Calu3 (cell line): ENCODE data around the gene CA14. TPM values are rescaled to one million over a fixed set of nuclear protein-coding genes. Genes with fewer than 3 reads are reported as not detected.
"Not testable (repeated sequence)": the region's sequence is repeated elsewhere in the genome, so short reads cannot be mapped to it uniquely, and the experiment has no call there.

ENCODE experiments used
- BruUV-seq: library from RNA; stranded (reverse); fragments of 400-500 nt; replicated peaks from 2 replicates; lab custom pipeline; 2021; lab: Mats Ljungman, UMichigan
- CTCF ChIA-PET: fragments of 300-600 bp; sonication (Branson Sonifier 250); formaldehyde crosslinking; loops from one replicate; lab custom pipeline; 2022; ENCODE audit warnings: antibody characterized with exemption; lab: Charles Lee
- DNase-seq: peaks from one replicate; pipeline ENCODE4 v3.0.0; 2022
- H3K27ac Mint-ChIP-seq: one replicate; pipeline ENCODE4 v1.8.0; 2022; ENCODE audit warnings: mixed read lengths; ENCODE audit not compliant: unreplicated experiment
- H3K27me3 Mint-ChIP-seq: one replicate; pipeline ENCODE4 v1.8.0; 2022; ENCODE audit warnings: mixed read lengths; ENCODE audit not compliant: unreplicated experiment
- H3K36me3 Mint-ChIP-seq: one replicate; pipeline ENCODE4 v1.8.0; 2022; ENCODE audit warnings: mild to moderate bottlenecking, moderate library complexity, mixed read lengths; ENCODE audit not compliant: insufficient read depth, unreplicated experiment
- H3K4me1 Mint-ChIP-seq: one replicate; pipeline ENCODE4 v1.8.0; 2022; ENCODE audit warnings: mild to moderate bottlenecking, low read depth, mixed read lengths; ENCODE audit not compliant: unreplicated experiment
- H3K4me3 Mint-ChIP-seq: one replicate; pipeline ENCODE4 v1.8.0; 2022; ENCODE audit warnings: mild to moderate bottlenecking, low read depth, moderate library complexity, mixed read lengths; ENCODE audit not compliant: unreplicated experiment
- H3K9me3 Mint-ChIP-seq: one replicate; pipeline ENCODE4 v1.8.0; 2022; ENCODE audit warnings: low read depth, mixed read lengths; ENCODE audit not compliant: unreplicated experiment
- CTCF ChIP-seq: fragments of 200-600 bp; IDR thresholded peaks from one replicate; pipeline ENCODE4 v1.8.0; 2022; ENCODE audit warnings: antibody characterized with exemption; ENCODE audit not compliant: unreplicated experiment
- intact Hi-C: fragments of 100-400 bp; cut with micrococcal nuclease; formaldehyde crosslinking; loops from one replicate; pipeline ENCODE4 v1.10.0; 2022; ENCODE audit not compliant: unreplicated experiment
- total RNA-seq: library from RNA; stranded (reverse); gene quantifications from 2 replicates; pipeline ENCODE4 v1.2.3, GENCODE V29; 2022

Gene CA14
- total RNA-seq, 1 experiment from 2014 or later = 1.0 TPM

- intact Hi-C loops = no loop called here
- no peaks in the 10 kb centered on the region for H3K9me3 Mint-ChIP-seq
- no peak for TF ChIP-seq CTCF
- H3K27me3 Mint-ChIP-seq = no peaks in the 10 kb centered on the region
- H3K27ac Mint-ChIP-seq = no peak overlapping the region
- no peak overlapping the region for H3K4me3 Mint-ChIP-seq
- BruUV-seq = no TSS peak
- no peak for DNase-seq
- H3K36me3 Mint-ChIP-seq = peaks cover 63% of the 10 kb centered on the region
- CTCF ChIA-PET = interaction anchor here (0.6 kb wide), 1 partner anchor 8 kb away, joined by 3 read pairs; no protein-coding TSS in a partner anchor
- peaks cover 19% of the 10 kb centered on the region for H3K4me1 Mint-ChIP-seq
These were observed 37.9 kb downstream of the CA14 start for GRCh38 chr1:150295476-150295875.

GRCh38 chr1:150299716-150300115 is 42.1 kb downstream of the CA14 start:
- no TSS peak for BruUV-seq
- H3K9me3 Mint-ChIP-seq = no peaks in the 10 kb centered on the region
- peaks cover 9% of the 10 kb centered on the region for H3K4me1 Mint-ChIP-seq
- H3K27ac Mint-ChIP-seq = no peak overlapping the region
- no peak for DNase-seq
- no peak for TF ChIP-seq CTCF
- intact Hi-C loops = no loop called here
- H3K4me3 Mint-ChIP-seq = no peak overlapping the region
- H3K36me3 Mint-ChIP-seq = peaks cover 58% of the 10 kb centered on the region
- no peaks in the 10 kb centered on the region for H3K27me3 Mint-ChIP-seq
- CTCF ChIA-PET = interaction anchor here (0.7 kb wide), 1 partner anchor 761 kb away, joined by 4 read pairs; the partner anchor contains the start of gene MLLT11

GRCh38 chr1:150302338-150302737 is 44.8 kb downstream of the CA14 start:
- no peaks in the 10 kb centered on the region for H3K9me3 Mint-ChIP-seq
- H3K27me3 Mint-ChIP-seq = no peaks in the 10 kb centered on the region
- no TSS peak for BruUV-seq
- H3K4me1 Mint-ChIP-seq = no peaks in the 10 kb centered on the region
- CTCF ChIA-PET = no interaction called here
- no peak overlapping the region for H3K4me3 Mint-ChIP-seq
- intact Hi-C loops = no loop called here
- no peak for TF ChIP-seq CTCF
- DNase-seq = no peak
- H3K27ac Mint-ChIP-seq = no peak overlapping the region
- peaks cover 51% of the 10 kb centered on the region for H3K36me3 Mint-ChIP-seq

DNA sequence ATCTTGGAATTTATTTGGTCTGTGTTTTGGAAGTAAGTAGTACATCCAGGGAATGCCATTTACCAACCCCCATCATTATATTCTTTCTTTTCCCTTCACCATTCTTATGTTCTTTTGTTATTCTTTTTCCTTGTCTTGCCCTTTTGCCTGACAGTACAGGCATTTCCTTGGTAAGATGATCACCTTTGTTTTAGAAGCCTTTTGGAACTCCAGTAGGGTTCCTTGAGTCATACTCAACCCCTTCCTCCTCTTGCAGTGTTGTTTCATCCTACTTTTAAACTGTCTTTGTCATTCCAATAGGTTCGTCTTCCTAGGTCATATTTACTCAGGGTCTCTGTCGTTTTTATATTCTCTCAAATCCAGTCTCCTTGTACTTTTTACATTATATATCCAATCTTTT is 45.3 kb downstream of the CA14 start:
- no peak overlapping the region for H3K27ac Mint-ChIP-seq
- intact Hi-C loops = no loop called here
- H3K4me1 Mint-ChIP-seq = no peaks in the 10 kb centered on the region
- CTCF ChIA-PET = no interaction called here
- H3K27me3 Mint-ChIP-seq = no peaks in the 10 kb centered on the region
- no peaks in the 10 kb centered on the region for H3K9me3 Mint-ChIP-seq
- no peak for DNase-seq
- no peak overlapping the region for H3K4me3 Mint-ChIP-seq
- TF ChIP-seq CTCF = no peak
- no TSS peak for BruUV-seq
- H3K36me3 Mint-ChIP-seq = peaks cover 49% of the 10 kb centered on the region

- H3K27me3 Mint-ChIP-seq, DNase-seq, CTCF ChIA-PET, H3K9me3 Mint-ChIP-seq, H3K4me3 Mint-ChIP-seq, H3K4me1 Mint-ChIP-seq, intact Hi-C loops, BruUV-seq: not testable (repeated sequence)
- Mint-ChIP-seq H3K27ac (peak overlapping the region; percentile 31), H3K36me3 (peaks cover 45% of the 10 kb centered on the region)
These were observed 51.0 kb downstream of the CA14 start for GRCh38 chr1:150308585-150308984.
